VCaP (cell line): ENCODE measurements around the gene TSR3.

Experiments
- H3K27ac ChIP-seq: fragments of 450-650 bp; 2 replicates; pipeline ENCODE4 v1.5.1; 2017
- TF ChIP-seq, protein P1 (sequence below): fragments of 450-650 bp; conservative IDR thresholded peaks from 2 replicates; pipeline ENCODE4 v1.5.1; 2017; ENCODE audit warnings: mild to moderate bottlenecking, moderate library complexity

TSR3 gene

GRCh38 chr16:1305823-1306222, 45.9 kb downstream of the TSR3 start:
- TF ChIP-seq, protein P1, sequence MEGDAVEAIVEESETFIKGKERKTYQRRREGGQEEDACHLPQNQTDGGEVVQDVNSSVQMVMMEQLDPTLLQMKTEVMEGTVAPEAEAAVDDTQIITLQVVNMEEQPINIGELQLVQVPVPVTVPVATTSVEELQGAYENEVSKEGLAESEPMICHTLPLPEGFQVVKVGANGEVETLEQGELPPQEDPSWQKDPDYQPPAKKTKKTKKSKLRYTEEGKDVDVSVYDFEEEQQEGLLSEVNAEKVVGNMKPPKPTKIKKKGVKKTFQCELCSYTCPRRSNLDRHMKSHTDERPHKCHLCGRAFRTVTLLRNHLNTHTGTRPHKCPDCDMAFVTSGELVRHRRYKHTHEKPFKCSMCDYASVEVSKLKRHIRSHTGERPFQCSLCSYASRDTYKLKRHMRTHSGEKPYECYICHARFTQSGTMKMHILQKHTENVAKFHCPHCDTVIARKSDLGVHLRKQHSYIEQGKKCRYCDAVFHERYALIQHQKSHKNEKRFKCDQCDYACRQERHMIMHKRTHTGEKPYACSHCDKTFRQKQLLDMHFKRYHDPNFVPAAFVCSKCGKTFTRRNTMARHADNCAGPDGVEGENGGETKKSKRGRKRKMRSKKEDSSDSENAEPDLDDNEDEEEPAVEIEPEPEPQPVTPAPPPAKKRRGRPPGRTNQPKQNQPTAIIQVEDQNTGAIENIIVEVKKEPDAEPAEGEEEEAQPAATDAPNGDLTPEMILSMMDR = no peak
- no peak overlapping the region for H3K27ac ChIP-seq

DNA sequence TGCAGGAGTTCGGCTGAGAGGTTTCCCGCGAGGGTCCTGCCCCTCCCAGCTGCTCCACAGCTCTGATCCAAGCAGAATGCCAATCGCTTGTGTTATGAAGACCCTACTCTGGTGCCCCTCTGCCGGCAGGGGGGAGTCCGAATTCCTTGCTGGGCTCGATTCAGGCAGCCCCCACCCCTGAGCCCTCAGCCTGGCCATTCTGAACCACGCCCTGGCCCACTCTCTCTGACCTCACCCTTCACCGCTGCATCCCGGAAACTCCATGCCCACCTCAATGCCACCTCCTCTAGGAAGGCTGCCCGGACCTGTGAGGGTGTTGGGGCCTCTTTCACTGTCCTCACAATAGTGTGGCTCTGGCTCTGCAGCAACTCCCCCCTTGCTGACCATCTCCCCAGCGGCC, 50.1 kb downstream of the TSR3 start:
- H3K27ac ChIP-seq = no peak overlapping the region

DNA sequence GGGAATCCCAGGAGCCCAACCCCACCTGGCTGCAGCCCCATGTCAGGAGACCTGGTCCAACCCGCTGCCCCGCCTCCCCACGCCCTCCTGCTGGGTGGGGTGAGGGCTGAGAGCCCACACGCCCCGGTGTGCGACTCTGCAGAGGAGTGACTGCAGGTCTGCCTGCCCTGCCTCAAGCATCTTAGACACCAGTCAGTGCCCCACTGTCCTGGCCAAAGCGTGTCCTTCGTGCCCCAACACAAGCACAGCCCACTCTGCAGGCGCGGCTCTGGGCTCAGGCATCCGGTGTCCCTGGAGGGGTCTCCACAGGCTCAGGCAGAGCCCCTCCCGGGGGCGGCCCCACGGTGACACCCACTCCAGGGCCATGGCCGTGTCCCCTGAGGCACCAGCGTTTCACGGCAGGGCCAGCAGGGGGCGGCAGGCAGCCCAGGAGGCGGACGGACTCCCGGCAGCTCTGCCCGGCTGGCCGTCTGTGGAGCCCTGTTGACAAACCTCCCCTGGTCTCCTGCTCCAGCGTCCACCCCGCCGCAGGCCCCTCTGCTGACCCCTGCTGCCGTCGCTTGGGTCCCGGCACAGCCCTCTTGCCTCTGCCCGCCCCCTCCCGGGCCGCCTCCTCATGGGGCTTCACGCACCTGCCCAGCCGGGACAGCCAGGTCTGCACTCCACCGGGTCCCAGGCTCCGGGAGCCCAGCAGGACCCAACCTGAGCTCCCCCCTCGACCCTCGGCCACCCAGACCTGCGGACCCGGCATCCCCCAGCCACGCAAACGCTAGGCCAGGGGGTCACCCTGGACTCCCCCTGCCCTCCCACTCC, 50.8 kb downstream of the TSR3 start:
- no peak overlapping the region for H3K27ac ChIP-seq
- TF ChIP-seq, protein P1 = peak; percentile 76

More for the DNA sequence above, 50.1 kb downstream of the TSR3 start:
- TF ChIP-seq, protein P1 = no peak

DNA sequence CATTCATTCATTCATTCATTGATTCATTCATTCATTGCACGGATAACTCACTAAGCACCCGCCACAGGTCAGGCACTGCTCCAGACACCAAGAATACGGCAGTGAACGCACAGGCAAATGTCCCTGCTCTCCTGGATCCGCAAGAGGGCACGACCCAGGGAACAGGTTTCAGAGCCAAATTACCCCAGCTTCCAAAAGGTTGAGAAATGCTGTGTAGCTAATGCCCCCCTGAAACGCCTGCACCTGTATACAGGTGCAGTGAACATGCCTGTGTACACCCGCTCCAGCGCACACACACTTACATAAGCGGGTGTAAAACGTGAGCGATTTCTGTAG, 51.8 kb downstream of the TSR3 start:
- TF ChIP-seq, protein P1 = no peak
- H3K27ac ChIP-seq = no peak overlapping the region
